GM21360 (cell line): ENCODE data around the gene CD207.
"Not testable (repeated sequence)": the region's sequence is repeated elsewhere in the genome, so short reads cannot be mapped to it uniquely, and the experiment has no call there.

Experiments used
- ATAC-seq: cut with Tn5 transposase; IDR thresholded peaks from one replicate; pipeline ENCODE4 v1.9.1; 2021; ENCODE audit warnings: mild to moderate bottlenecking, moderate library complexity; ENCODE audit not compliant: unreplicated experiment

CD207 gene

GRCh38 chr2:70829916-70830315 is 5.7 kb downstream of the CD207 start:
- no peak for ATAC-seq

GRCh38 chr2:70828914-70829824 is 6.4 kb downstream of the CD207 start:
- ATAC-seq, result no peak

- ATAC-seq, result no peak
These were observed 7.5 kb downstream of the CD207 start for GRCh38 chr2:70828115-70828514.

GRCh38 chr2:70827388-70827787 is 8.2 kb downstream of the CD207 start:
- ATAC-seq, result no peak

- no peak for ATAC-seq
These were observed 8.8 kb downstream of the CD207 start for GRCh38 chr2:70826696-70827350.

GRCh38 chr2:70823249-70823648 is 12.4 kb downstream of the CD207 start:
- no peak for ATAC-seq

- no peak for ATAC-seq
These were observed 12.8 kb downstream of the CD207 start for GRCh38 chr2:70822843-70823242.

GRCh38 chr2:70820499-70820898 is 15.1 kb downstream of the CD207 start, which contains the start of gene CLEC4F:
Gene CLEC4F, minus strand, starts transcription at chr2:70820599. Its CDS starts 76 bp downstream, at chr2:70820523.
- no peak for ATAC-seq

- no peak for ATAC-seq
These were observed 18.2 kb downstream of the CD207 start for GRCh38 chr2:70817284-70817954.

GRCh38 chr2:70816726-70817125 is 18.9 kb downstream of the CD207 start:
- no peak for ATAC-seq

GRCh38 chr2:70808983-70809958 is 26.3 kb downstream of the CD207 start:
- no peak for ATAC-seq

GRCh38 chr2:70807828-70808118 is 27.8 kb downstream of the CD207 start:
- no peak for ATAC-seq

- no peak for ATAC-seq
These were observed 28.4 kb downstream of the CD207 start for GRCh38 chr2:70807102-70807827.

- no peak for ATAC-seq
These were observed 29.0 kb downstream of the CD207 start for GRCh38 chr2:70806620-70807019.

- ATAC-seq, result no peak
These were observed 29.6 kb downstream of the CD207 start for GRCh38 chr2:70806013-70806412.

GRCh38 chr2:70801607-70802263 is 33.9 kb downstream of the CD207 start:
- ATAC-seq, result no peak

GRCh38 chr2:70799706-70800105 is 35.9 kb downstream of the CD207 start:
- no peak for ATAC-seq

- ATAC-seq, result not testable (repeated sequence)
These were observed 37.6 kb downstream of the CD207 start for GRCh38 chr2:70797996-70798395.

GRCh38 chr2:70797506-70797905 is 38.1 kb downstream of the CD207 start:
- ATAC-seq, result no peak
